RWPE2 (cell line): Measurements from ENCODE around the gene CLSTN2.

Experiments used
- ATAC-seq: fragments of 200-7000 bp; cut with Tn5 transposase; 3 replicates; pipeline ENCODE4 v1.9.1; 2021; ENCODE audit warnings: low read depth
- DNase-seq: peaks from one replicate; pipeline ENCODE4 v3.0.0-alpha.2; 2020; ENCODE audit warnings: low spot score
- H3K27ac ChIP-seq: fragments of 450-650 bp; 2 replicates; pipeline ENCODE4 v1.5.1; 2017; ENCODE audit warnings: mild to moderate bottlenecking; ENCODE audit not compliant: poor library complexity, severe bottlenecking
- H3K27me3 ChIP-seq: fragments of 250-450 bp; sonication (Bioruptor Pico); 2 replicates; pipeline ENCODE4 v1.5.1; 2021; ENCODE audit warnings: mild to moderate bottlenecking, moderate library complexity; ENCODE audit not compliant: insufficient read depth, poor library complexity, severe bottlenecking
- H3K36me3 ChIP-seq: fragments of 250-450 bp; sonication (Bioruptor Pico); 2 replicates; pipeline ENCODE4 v1.5.1; 2020; ENCODE audit warnings: low read depth, mild to moderate bottlenecking, moderate library complexity
- H3K4me1 ChIP-seq: fragments of 250-450 bp; sonication (Bioruptor Pico); 2 replicates; pipeline ENCODE4 v1.5.1; 2021; ENCODE audit warnings: mild to moderate bottlenecking, moderate library complexity; ENCODE audit not compliant: insufficient read depth, poor library complexity, severe bottlenecking
- H3K4me3 ChIP-seq: fragments of 250-450 bp; sonication (Bioruptor Pico); 2 replicates; pipeline ENCODE4 v1.5.1; 2021; ENCODE audit warnings: mild to moderate bottlenecking, moderate library complexity; ENCODE audit not compliant: severe bottlenecking
- H3K9me3 ChIP-seq: fragments of 250-450 bp; sonication (Bioruptor Pico); 2 replicates; pipeline ENCODE4 v1.5.1; 2021; ENCODE audit warnings: mild to moderate bottlenecking, moderate library complexity; ENCODE audit not compliant: severe bottlenecking
- TF ChIP-seq, protein P1 (sequence below): fragments of 450-650 bp; IDR thresholded peaks from one replicate; pipeline ENCODE4 v1.5.1; 2017; ENCODE audit warnings: mild to moderate bottlenecking, moderate library complexity; ENCODE audit not compliant: poor library complexity, severe bottlenecking

The CLSTN2 gene

DNA sequence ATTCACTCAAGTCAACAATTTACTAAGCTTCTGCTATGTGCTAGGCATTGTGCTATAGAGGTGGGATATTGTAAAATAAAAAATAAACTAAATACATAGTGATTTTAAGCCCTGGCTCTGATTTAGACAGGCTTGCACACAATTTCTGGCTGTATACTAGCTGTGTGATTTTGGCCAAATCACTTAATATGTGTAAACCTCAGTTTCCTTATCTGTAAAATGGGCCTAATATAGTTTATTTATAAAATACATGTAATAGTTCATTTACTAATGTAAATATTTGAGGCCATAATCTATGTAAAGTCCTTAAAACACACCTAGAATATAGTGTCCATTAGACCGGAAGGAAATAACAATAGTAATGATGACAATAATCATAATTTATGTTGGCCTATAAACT, 363.1 kb downstream of the CLSTN2 start:
- DNase-seq (no peak), ATAC-seq (no peak)
- Histone ChIP-seq H3K27me3 (no peaks in the 10 kb centered on the region), H3K27ac (no peak overlapping the region), H3K4me1 (peaks cover 1% of the 10 kb centered on the region), H3K9me3 (no peaks in the 10 kb centered on the region), H3K4me3 (no peak overlapping the region), H3K36me3 (no peaks in the 10 kb centered on the region)
- TF ChIP-seq, protein P1, sequence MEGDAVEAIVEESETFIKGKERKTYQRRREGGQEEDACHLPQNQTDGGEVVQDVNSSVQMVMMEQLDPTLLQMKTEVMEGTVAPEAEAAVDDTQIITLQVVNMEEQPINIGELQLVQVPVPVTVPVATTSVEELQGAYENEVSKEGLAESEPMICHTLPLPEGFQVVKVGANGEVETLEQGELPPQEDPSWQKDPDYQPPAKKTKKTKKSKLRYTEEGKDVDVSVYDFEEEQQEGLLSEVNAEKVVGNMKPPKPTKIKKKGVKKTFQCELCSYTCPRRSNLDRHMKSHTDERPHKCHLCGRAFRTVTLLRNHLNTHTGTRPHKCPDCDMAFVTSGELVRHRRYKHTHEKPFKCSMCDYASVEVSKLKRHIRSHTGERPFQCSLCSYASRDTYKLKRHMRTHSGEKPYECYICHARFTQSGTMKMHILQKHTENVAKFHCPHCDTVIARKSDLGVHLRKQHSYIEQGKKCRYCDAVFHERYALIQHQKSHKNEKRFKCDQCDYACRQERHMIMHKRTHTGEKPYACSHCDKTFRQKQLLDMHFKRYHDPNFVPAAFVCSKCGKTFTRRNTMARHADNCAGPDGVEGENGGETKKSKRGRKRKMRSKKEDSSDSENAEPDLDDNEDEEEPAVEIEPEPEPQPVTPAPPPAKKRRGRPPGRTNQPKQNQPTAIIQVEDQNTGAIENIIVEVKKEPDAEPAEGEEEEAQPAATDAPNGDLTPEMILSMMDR = no peak

DNA sequence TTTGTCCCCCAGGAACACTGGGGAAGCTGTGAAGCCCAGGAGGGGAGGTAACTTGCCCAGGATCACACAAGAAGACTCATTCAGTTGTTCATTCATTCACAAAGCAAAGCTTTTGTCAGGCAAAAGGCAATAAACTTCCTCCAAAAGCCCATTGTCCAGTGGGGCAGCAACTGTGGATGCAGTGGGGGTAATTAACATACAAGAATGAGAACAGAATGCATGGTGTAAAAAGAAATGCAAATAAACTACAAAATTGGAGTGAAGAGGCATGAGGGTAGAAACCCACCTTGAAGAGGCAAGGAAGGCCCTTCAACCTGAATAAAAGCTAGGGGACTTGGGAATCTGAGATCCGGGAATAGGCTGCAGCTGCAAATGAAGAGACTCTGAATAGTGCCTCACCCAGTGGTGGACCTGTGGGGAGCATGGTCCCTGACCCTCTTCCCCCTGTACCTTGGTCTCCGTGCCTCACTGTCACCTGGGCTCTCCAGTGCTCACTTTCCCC, 363.6 kb downstream of the CLSTN2 start:
- H3K36me3 ChIP-seq = no peaks in the 10 kb centered on the region
- no peaks in the 10 kb centered on the region for H3K9me3 ChIP-seq
- no peaks in the 10 kb centered on the region for H3K27me3 ChIP-seq
- TF ChIP-seq, protein P1 = no peak
- H3K4me1 ChIP-seq = no peaks in the 10 kb centered on the region
- ATAC-seq (no peak), DNase-seq (no peak)
- H3K27ac ChIP-seq = no peak overlapping the region
- no peak overlapping the region for H3K4me3 ChIP-seq

DNA sequence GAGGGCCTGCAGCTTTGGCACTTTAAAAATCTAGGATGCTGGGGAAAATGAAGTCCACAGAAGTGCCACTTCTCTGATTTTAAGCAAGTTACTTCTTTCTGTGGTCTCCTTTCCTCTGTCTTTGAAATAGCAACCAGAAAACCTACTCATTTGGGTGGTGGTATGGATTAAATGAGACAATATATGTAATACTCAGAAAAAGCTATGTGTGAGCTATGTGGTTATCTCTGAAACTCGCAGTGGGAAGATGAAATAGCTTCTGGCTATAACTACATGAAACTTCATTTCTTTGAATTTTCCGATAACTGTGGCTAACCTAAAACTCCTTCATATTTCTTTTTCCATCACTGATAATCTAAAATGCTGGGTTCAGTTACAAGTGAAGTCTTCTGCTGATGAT, 368.9 kb downstream of the CLSTN2 start:
- H3K4me3 ChIP-seq = no peak overlapping the region
- H3K9me3 ChIP-seq = no peaks in the 10 kb centered on the region
- H3K4me1 ChIP-seq = no peaks in the 10 kb centered on the region
- no peak overlapping the region for H3K27ac ChIP-seq
- DNase-seq (no peak), ATAC-seq (no peak)
- TF ChIP-seq, protein P1 = no peak
- H3K27me3 ChIP-seq = no peaks in the 10 kb centered on the region
- H3K36me3 ChIP-seq = no peaks in the 10 kb centered on the region

DNA sequence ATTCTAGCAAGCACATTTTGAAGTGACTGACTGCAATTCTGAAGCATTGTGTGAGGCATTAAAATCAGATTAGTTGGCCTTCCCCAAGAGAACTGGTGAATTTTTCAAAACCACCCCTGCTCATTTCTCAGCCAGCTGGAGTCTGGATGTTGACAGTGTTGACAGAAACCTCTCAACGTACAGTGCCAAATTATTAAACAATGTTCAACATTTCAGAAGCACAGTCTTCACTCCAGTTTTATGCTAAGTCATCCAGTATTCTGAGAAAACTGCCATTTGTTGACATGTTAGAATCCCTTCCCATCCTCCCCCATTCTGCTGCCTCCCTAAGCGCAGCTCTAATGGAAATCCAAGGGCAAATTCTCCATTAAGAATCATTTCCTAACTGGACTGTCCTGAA, 373.6 kb downstream of the CLSTN2 start:
- H3K36me3 ChIP-seq = no peaks in the 10 kb centered on the region
- DNase-seq = no peak
- no peaks in the 10 kb centered on the region for H3K27me3 ChIP-seq
- TF ChIP-seq, protein P1 = no peak
- no peaks in the 10 kb centered on the region for H3K4me1 ChIP-seq
- H3K4me3 ChIP-seq = no peak overlapping the region
- no peak for ATAC-seq
- no peak overlapping the region for H3K27ac ChIP-seq
- no peaks in the 10 kb centered on the region for H3K9me3 ChIP-seq

DNA sequence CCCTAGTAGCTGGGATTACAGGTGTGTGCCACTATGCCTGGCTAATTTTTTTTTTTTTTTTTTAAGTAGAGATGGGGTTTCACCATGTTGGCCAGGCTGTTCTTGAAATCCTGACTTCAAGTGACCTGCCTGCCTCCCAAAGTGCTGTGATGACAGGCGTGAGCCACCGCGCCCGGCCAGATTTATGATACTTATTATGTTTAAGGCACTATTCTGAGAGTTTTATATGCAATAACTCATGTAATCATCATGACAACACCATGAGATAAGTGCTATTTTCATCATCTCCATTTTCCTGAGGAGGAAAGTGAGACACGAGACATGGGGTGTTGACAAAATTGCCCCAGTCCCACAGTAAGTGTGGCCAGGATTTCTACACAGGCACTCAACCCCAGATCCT, 376.4 kb downstream of the CLSTN2 start:
- Histone ChIP-seq H3K4me1 (no peaks in the 10 kb centered on the region), H3K4me3 (no peak overlapping the region), H3K27me3 (no peaks in the 10 kb centered on the region), H3K9me3 (no peaks in the 10 kb centered on the region), H3K36me3 (no peaks in the 10 kb centered on the region), H3K27ac (no peak overlapping the region)
- DNase-seq (no peak), ATAC-seq (no peak)
- TF ChIP-seq, protein P1 = no peak
